AG04449 (cell line): Measurements from ENCODE around the gene PCDHA11.
"Not testable (repeated sequence)": the region's sequence is repeated elsewhere in the genome, so short reads cannot be mapped to it uniquely, and the experiment has no call there.

Source experiments
- CTCF ChIA-PET: fragments of 350-600 bp; formaldehyde crosslinking; extraction: SDS; loops from one replicate; lab custom pipeline; 2021; ENCODE audit warnings: antibody characterized with exemption; lab: Yijun Ruan, JAX
- POLR2A ChIA-PET: fragments of 400-600, 350-600 bp; formaldehyde crosslinking; extraction: SDS; loops from one replicate; lab custom pipeline; 2020; ENCODE audit warnings: antibody characterized with exemption, inconsistent platforms; lab: Yijun Ruan, JAX
- DNase-seq: peaks from one replicate; pipeline ENCODE4 v3.0.0-alpha.2; 2010; ENCODE audit warnings: low read depth, low spot score
- H3K4me3 ChIP-seq: 2 replicates; pipeline ENCODE4 v1.5.1; 2011; ENCODE audit warnings: low read depth, mild to moderate bottlenecking, control low read depth, low read length
- CTCF ChIP-seq: IDR thresholded peaks from one replicate; pipeline ENCODE4 v1.5.1; 2011; ENCODE audit warnings: mild to moderate bottlenecking, moderate library complexity, low read length, control low read depth, inconsistent platforms; ENCODE audit not compliant: insufficient read depth; ENCODE audit errors: missing control alignments

PCDHA11 gene

GRCh38 chr5:140828362-140828737 is 40.4 kb upstream of the PCDHA11 start:
- DNase-seq, result no peak
- H3K4me3 ChIP-seq, result no peak overlapping the region
- TF ChIP-seq CTCF, result no peak
- POLR2A ChIA-PET, result no interaction called here
- CTCF ChIA-PET, result no interaction called here

GRCh38 chr5:140829511-140830501 is 39.0 kb upstream of the PCDHA11 start:
- DNase-seq, POLR2A ChIA-PET, CTCF ChIA-PET, H3K4me3 ChIP-seq: not testable (repeated sequence)

GRCh38 chr5:140833993-140834392 is 34.8 kb upstream of the PCDHA11 start, which contains the start of gene PCDHA7:
TSS of gene PCDHA7 (plus strand) at chr5:140834269. CDS start at chr5:140834384, 115 bp downstream.
- no peak for DNase-seq
- ChIA-PET POLR2A (no interaction called here), CTCF (no interaction called here)
- TF ChIP-seq CTCF, result no peak
- no peak within 1 kb of the TSS; the same call in 1 of the 2 replicates for H3K4me3 ChIP-seq

- H3K4me3 ChIP-seq, POLR2A ChIA-PET, CTCF ChIA-PET, DNase-seq: not testable (repeated sequence)
These were observed 34.2 kb upstream of the PCDHA11 start for GRCh38 chr5:140834439-140835008.

GRCh38 chr5:140835622-140836510 is 32.9 kb upstream of the PCDHA11 start:
- ChIA-PET CTCF (no interaction called here), POLR2A (no interaction called here)

GRCh38 chr5:140840978-140841962 is 27.5 kb upstream of the PCDHA11 start, which contains the start of gene PCDHA8:
TSS of gene PCDHA8 (plus strand) at chr5:140841187. CDS start at chr5:140841322, 135 bp downstream.
- H3K4me3 ChIP-seq, result no peak within 1 kb of the TSS
- DNase-seq, result no peak
- ChIA-PET CTCF (no interaction called here), POLR2A (no interaction called here)
- no peak for TF ChIP-seq CTCF

More at GRCh38 chr5:140835622-140836510, 32.9 kb upstream of the PCDHA11 start:
- no peak overlapping the region for H3K4me3 ChIP-seq
- TF ChIP-seq CTCF, result no peak
- DNase-seq, result no peak
